HepG2 (cell line): ENCODE results near the gene LRRC28. TPM values are rescaled to one million over a fixed set of nuclear protein-coding genes. Genes with fewer than 3 reads are reported as not detected.

ENCODE experiments used
- ARNTL ChIP-seq: sonication (generic); formaldehyde crosslinking; IDR thresholded peaks from 2 replicates; pipeline ENCODE4 v1.4.0; 2020; ENCODE audit warnings: mild to moderate bottlenecking, missing genetic modification reagents
- ATAD3A ChIP-seq: sonication (generic); formaldehyde crosslinking; IDR thresholded peaks from 2 replicates; pipeline ENCODE4 v1.4.0; 2020; ENCODE audit warnings: missing genetic modification reagents
- CCAR2 ChIP-seq: fragments of 200-400 bp; formaldehyde crosslinking; optimal IDR thresholded peaks from 2 replicates; pipeline ENCODE3; 2018; ENCODE audit warnings: low read depth, mild to moderate bottlenecking, low read length, moderate library complexity
- CENPT ChIP-seq: sonication (generic); formaldehyde crosslinking; IDR thresholded peaks from 2 replicates; pipeline ENCODE4 v1.8.0; 2022; ENCODE audit warnings: low read depth, mild to moderate bottlenecking, moderate library complexity, missing genetic modification reagents
- EED ChIP-seq: sonication (generic); formaldehyde crosslinking; IDR thresholded peaks from 2 replicates; pipeline ENCODE4 v1.5.0; 2020; ENCODE audit warnings: mild to moderate bottlenecking, missing genetic modification reagents
- ELF3 ChIP-seq: IDR thresholded peaks from 2 replicates; pipeline ENCODE4 v1.6.1; 2016; ENCODE audit warnings: missing genetic modification reagents, missing compliant biosample characterization
- FOSL2 ChIP-seq: sonication (generic); formaldehyde crosslinking; IDR thresholded peaks from 2 replicates; pipeline ENCODE4 v1.4.0; 2020; ENCODE audit warnings: missing genetic modification reagents
- FOXK1 ChIP-seq: sonication (generic); formaldehyde crosslinking; IDR thresholded peaks from 2 replicates; pipeline ENCODE4 v1.4.0; 2020; ENCODE audit warnings: low read depth, missing genetic modification reagents, borderline replicate concordance
- FOXP1 ChIP-seq, 2 experiments: fragments of 450-650 bp in 1 of 2; IDR thresholded peaks; 2 replicates each; pipeline ENCODE4 v1.6.1; 2017 to 2018; ENCODE audit warnings: antibody characterized with exemption in 1 of 2
- FOXP4 ChIP-seq: sonication (generic); formaldehyde crosslinking; IDR thresholded peaks from 2 replicates; pipeline ENCODE4 v1.4.0; 2020; ENCODE audit warnings: missing genetic modification reagents
- MYC ChIP-seq: sonication (generic); formaldehyde crosslinking; IDR thresholded peaks from 2 replicates; pipeline ENCODE4 v1.9.0; 2021; ENCODE audit warnings: missing genetic modification reagents, borderline replicate concordance
- NFIB ChIP-seq: sonication (generic); formaldehyde crosslinking; IDR thresholded peaks from 2 replicates; pipeline ENCODE4 v1.9.0; 2021; ENCODE audit warnings: missing genetic modification reagents, mild to moderate bottlenecking, borderline replicate concordance
- NR2F2 ChIP-seq: IDR thresholded peaks from 2 replicates; pipeline ENCODE4 v1.6.1; 2012; ENCODE audit warnings: low read depth, inconsistent platforms, borderline replicate concordance
- PAXIP1 ChIP-seq: sonication (generic); formaldehyde crosslinking; conservative IDR thresholded peaks from 2 replicates; pipeline ENCODE4 v1.4.0; 2020; ENCODE audit warnings: mild to moderate bottlenecking, missing genetic modification reagents, moderate library complexity
- RARA ChIP-seq: IDR thresholded peaks from 2 replicates; pipeline ENCODE4 v1.6.1; 2016; ENCODE audit warnings: missing genetic modification reagents, missing compliant biosample characterization
- REXO4 ChIP-seq: sonication (generic); formaldehyde crosslinking; IDR thresholded peaks from 2 replicates; pipeline ENCODE4 v1.8.0; 2022; ENCODE audit warnings: missing genetic modification reagents, mild to moderate bottlenecking, borderline replicate concordance
- RFX1 ChIP-seq: fragments of 450-650 bp; IDR thresholded peaks from 2 replicates; pipeline ENCODE4 v1.6.1; 2017
- RXRB ChIP-seq: IDR thresholded peaks from 2 replicates; pipeline ENCODE4 v1.6.1; 2016; ENCODE audit warnings: borderline replicate concordance, missing genetic modification reagents, missing compliant biosample characterization
- SOX5 ChIP-seq: IDR thresholded peaks from 2 replicates; pipeline ENCODE4 v1.6.1; 2016; ENCODE audit warnings: borderline replicate concordance
- TBX3 ChIP-seq: fragments of 450-650 bp; IDR thresholded peaks from 2 replicates; pipeline ENCODE4 v1.6.1; 2017; ENCODE audit warnings: antibody characterized with exemption, mild to moderate bottlenecking, inconsistent platforms, borderline replicate concordance
- ZNF282 ChIP-seq: fragments of 450-650 bp; IDR thresholded peaks from 2 replicates; pipeline ENCODE4 v1.6.1; 2018; ENCODE audit not compliant: partially characterized antibody
- ZNF34 ChIP-seq: sonication (generic); formaldehyde crosslinking; IDR thresholded peaks from 2 replicates; pipeline ENCODE4 v1.4.0; 2020; ENCODE audit warnings: mild to moderate bottlenecking, missing genetic modification reagents, borderline replicate concordance
- ZNF569 ChIP-seq: sonication (generic); formaldehyde crosslinking; IDR thresholded peaks from 2 replicates; pipeline ENCODE4 v1.5.0; 2020; ENCODE audit warnings: mild to moderate bottlenecking, missing genetic modification reagents, moderate library complexity, borderline replicate concordance
- ZNF597 ChIP-seq: sonication (generic); formaldehyde crosslinking; IDR thresholded peaks from 2 replicates; pipeline ENCODE4 v1.5.0; 2020; ENCODE audit warnings: missing genetic modification reagents
- ZNF614 ChIP-seq: IDR thresholded peaks from 2 replicates; pipeline ENCODE4 v1.6.1; 2018; ENCODE audit warnings: missing biosample characterization, missing genetic modification reagents, inconsistent platforms, borderline replicate concordance
- polyA plus RNA-seq, 8 experiments: library from polyadenylated mRNA; depleted of rRNA in 3 of 8; stranded (reverse) in 7 of 8; unstranded in 1 of 8; fragments of >200 nt; fragmentation: Illumina TruSeq in 4 of 8; extraction: Trizol in 4 of 8; gene quantifications; 2 replicates each; pipeline versions ENCODE4 v1.2.1 to v1.2.3, GENCODE V29; 2011 to 2016; ENCODE audit warnings: low read depth in 4 of 8, missing spikeins in 1 of 8, mixed read lengths in 1 of 8; ENCODE audit not compliant: insufficient read depth in 1 of 8
- total RNA-seq, 5 experiments: library from RNA; depleted of rRNA; stranded (reverse); fragments of >200 nt; fragmentation: Illumina TruSeq; extraction: Trizol; gene quantifications; 2 replicates each; pipeline ENCODE4 v1.2.3, GENCODE V29; 2016; ENCODE audit warnings: low read depth in 1 of 5

LRRC28 gene
- total and polyA plus RNA-seq, 2 of the 13 experiments (the other 11 are each of a cell fraction or from before 2014, with no cell fraction given) = 17.5 to 21.3 TPM

GRCh38 chr15:99322643-99323405 lies 71.5 kb downstream of the LRRC28 start (continued):
- TF ChIP-seq ZNF597 (CRISPR knock-in tag) = no peak
- TF ChIP-seq SOX5 = peak; percentile 74; the same call in 1 of the 2 replicates
- peak; percentile 67; the same call in 1 of the 2 replicates for TF ChIP-seq RXRB (CRISPR knock-in tag)
- no peak for TF ChIP-seq RFX1
- no peak for TF ChIP-seq ARNTL
- no peak for TF ChIP-seq CCAR2
- no peak for TF ChIP-seq FOXP1 (IDR thresholded peaks at IDR 0.05)
- TF ChIP-seq FOXP1 (CRISPR knock-in tag; IDR thresholded peaks at IDR 0.05) = peak; percentile 72
- TF ChIP-seq TBX3 = no peak
- no peak for TF ChIP-seq MYC (CRISPR knock-in tag)
- TF ChIP-seq ZNF569 = no peak
- peak; percentile 80 for TF ChIP-seq RARA
- TF ChIP-seq CENPT = no peak
- no peak for TF ChIP-seq EED
- no peak for TF ChIP-seq ZNF614 (CRISPR knock-in tag)
- peak; percentile 49; the same call in 1 of the 2 replicates for TF ChIP-seq ELF3 (CRISPR knock-in tag)
- TF ChIP-seq NR2F2 = 0 out of 2 replicates have a peak, but pooled peaks have one; percentile 37
- no peak for TF ChIP-seq ATAD3A (CRISPR knock-in tag)
- TF ChIP-seq PAXIP1 = peak; percentile 80
- no peak for TF ChIP-seq REXO4 (CRISPR knock-in tag)
- no peak for TF ChIP-seq NFIB (CRISPR knock-in tag)
- 0 out of 2 replicates have a peak, but pooled peaks have one; percentile 7 for TF ChIP-seq FOSL2
- no peak for TF ChIP-seq ZNF34 (CRISPR knock-in tag)
- TF ChIP-seq ZNF282 = no peak
- TF ChIP-seq FOXP4 (CRISPR knock-in tag) = peak; percentile 86
- peak; percentile 51; the same call in 1 of the 2 replicates for TF ChIP-seq FOXK1
